GM12891 (cell line): ENCODE data around the gene MSRB3.
"Not testable (repeated sequence)": the region's sequence is repeated elsewhere in the genome, so short reads cannot be mapped to it uniquely, and the experiment has no call there.

Experiments used
- DNase-seq: peaks from one replicate; pipeline ENCODE4 v3.0.0; 2011; ENCODE audit warnings: low spot score; ENCODE audit not compliant: insufficient read length
- FAIRE-seq: peaks from 2 replicates; lab custom pipeline; 2011; peaks lifted over from hg19 to GRCh38; lab: Jason Lieb, UNC
- PAX5 ChIP-seq: IDR thresholded peaks from 2 replicates; pipeline ENCODE4 v1.6.1; 2011; ENCODE audit warnings: low read length, moderate library complexity, mild to moderate bottlenecking; ENCODE audit not compliant: insufficient read depth, severe bottlenecking
- POLR2A ChIP-seq: IDR thresholded peaks from 2 replicates; pipeline ENCODE4 v1.6.1; 2011; ENCODE audit warnings: low read depth, low read length, control low read depth
- POLR2AphosphoS5 ChIP-seq: IDR thresholded peaks from 2 replicates; pipeline ENCODE4 v1.6.1; 2011; ENCODE audit warnings: low read depth, low read length, control low read depth
- POU2F2 ChIP-seq: IDR thresholded peaks from 2 replicates; pipeline ENCODE4 v1.6.1; 2011; ENCODE audit warnings: low read depth, mild to moderate bottlenecking, control low read depth, low read length, moderate library complexity
- SPI1 ChIP-seq: IDR thresholded peaks from 2 replicates; pipeline ENCODE4 v1.6.1; 2011; ENCODE audit warnings: low read depth, low read length, control low read depth
- TAF1 ChIP-seq: IDR thresholded peaks from 2 replicates; pipeline ENCODE4 v1.6.1; 2011; ENCODE audit warnings: low read depth, low read length, control low read depth

Gene MSRB3

GRCh38 chr12:65463082-65463481, 184.6 kb downstream of the MSRB3 start:
- DNase-seq, result no peak
- FAIRE-seq, result no peak
- no peak for TF ChIP-seq TAF1
- TF ChIP-seq PAX5, result no peak
- no peak for TF ChIP-seq POLR2AphosphoS5
- no peak for TF ChIP-seq SPI1
- TF ChIP-seq POU2F2, result no peak
- no peak for TF ChIP-seq POLR2A

GRCh38 chr12:65463611-65464010, 185.1 kb downstream of the MSRB3 start:
- FAIRE-seq (no peak), DNase-seq (no peak)
- no peak for TF ChIP-seq POLR2A
- TF ChIP-seq POU2F2, result no peak
- TF ChIP-seq PAX5, result no peak
- no peak for TF ChIP-seq POLR2AphosphoS5
- no peak for TF ChIP-seq TAF1
- TF ChIP-seq SPI1, result no peak

DNA sequence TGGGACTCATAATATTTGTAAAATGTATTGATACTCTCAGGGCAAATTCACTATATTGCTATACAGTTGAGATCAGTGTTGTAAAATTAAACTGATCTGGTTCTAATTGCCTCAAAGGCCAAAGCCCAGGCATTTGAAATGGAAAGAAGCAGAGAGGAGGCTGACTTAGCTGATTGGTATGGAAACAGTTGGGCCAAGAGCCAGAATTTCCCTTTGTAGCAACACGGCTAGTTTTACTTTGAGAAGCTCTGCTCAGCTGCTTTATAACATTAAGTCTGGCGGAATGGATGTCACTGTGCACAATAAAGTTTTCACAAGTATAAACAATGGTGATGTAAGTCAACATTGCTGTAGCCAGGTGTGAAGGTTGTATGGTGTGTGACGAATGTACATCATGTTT, 186.4 kb downstream of the MSRB3 start:
- TF ChIP-seq PAX5 (no peak), SPI1 (no peak), POLR2A (no peak), POU2F2 (no peak), POLR2AphosphoS5 (no peak), TAF1 (no peak)
- FAIRE-seq (no peak), DNase-seq (no peak)

- FAIRE-seq (no peak), DNase-seq (no peak)
- TF ChIP-seq POU2F2 (no peak), SPI1 (no peak), TAF1 (no peak), POLR2A (no peak), POLR2AphosphoS5 (no peak), PAX5 (no peak)
These were observed 187.5 kb downstream of the MSRB3 start for GRCh38 chr12:65465766-65466547.

GRCh38 chr12:65466911-65467310, 188.4 kb downstream of the MSRB3 start:
- FAIRE-seq, result no peak
- TF ChIP-seq TAF1 (no peak), POU2F2 (no peak), POLR2AphosphoS5 (no peak), SPI1 (no peak), POLR2A (no peak)
- DNase-seq, result no peak

GRCh38 chr12:65470256-65470655, 191.8 kb downstream of the MSRB3 start:
- TF ChIP-seq TAF1, result no peak
- TF ChIP-seq POLR2A, result no peak
- TF ChIP-seq POU2F2, result no peak
- TF ChIP-seq SPI1, result no peak
- TF ChIP-seq PAX5, result no peak
- TF ChIP-seq POLR2AphosphoS5, result no peak
- FAIRE-seq, result no peak
- DNase-seq, result no peak

- TF ChIP-seq PAX5 (no peak), POLR2AphosphoS5 (no peak), POU2F2 (no peak), SPI1 (no peak), POLR2A (no peak), TAF1 (no peak)
- DNase-seq (no peak), FAIRE-seq (no peak)
These were observed 193.6 kb downstream of the MSRB3 start for GRCh38 chr12:65472079-65472478.

GRCh38 chr12:65474831-65475230, 196.3 kb downstream of the MSRB3 start:
- FAIRE-seq (no peak), DNase-seq (no peak)
- TF ChIP-seq POU2F2 (no peak), POLR2A (no peak), POLR2AphosphoS5 (no peak), PAX5 (no peak), SPI1 (no peak), TAF1 (no peak)

DNA sequence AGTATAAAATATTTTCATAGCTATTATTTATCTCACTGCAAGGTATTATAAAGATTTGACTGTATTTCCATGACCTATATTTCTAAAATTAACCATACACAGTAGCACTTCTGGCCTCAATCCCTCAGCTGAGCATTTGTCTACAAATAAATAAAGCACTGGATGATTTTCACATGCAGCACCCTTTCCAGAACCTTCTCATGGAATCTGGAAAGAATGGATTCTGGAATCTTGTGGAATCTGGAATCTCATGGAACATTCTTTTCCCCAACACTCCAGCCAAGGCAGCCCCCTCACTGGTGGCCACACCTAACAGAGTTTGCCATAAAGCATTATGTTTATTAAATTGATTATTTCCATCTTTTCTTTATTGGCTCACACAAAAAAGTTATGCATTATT, 199.2 kb downstream of the MSRB3 start:
- FAIRE-seq, result no peak
- no peak for DNase-seq
- TF ChIP-seq POU2F2 (no peak), POLR2A (no peak), TAF1 (no peak)

DNA sequence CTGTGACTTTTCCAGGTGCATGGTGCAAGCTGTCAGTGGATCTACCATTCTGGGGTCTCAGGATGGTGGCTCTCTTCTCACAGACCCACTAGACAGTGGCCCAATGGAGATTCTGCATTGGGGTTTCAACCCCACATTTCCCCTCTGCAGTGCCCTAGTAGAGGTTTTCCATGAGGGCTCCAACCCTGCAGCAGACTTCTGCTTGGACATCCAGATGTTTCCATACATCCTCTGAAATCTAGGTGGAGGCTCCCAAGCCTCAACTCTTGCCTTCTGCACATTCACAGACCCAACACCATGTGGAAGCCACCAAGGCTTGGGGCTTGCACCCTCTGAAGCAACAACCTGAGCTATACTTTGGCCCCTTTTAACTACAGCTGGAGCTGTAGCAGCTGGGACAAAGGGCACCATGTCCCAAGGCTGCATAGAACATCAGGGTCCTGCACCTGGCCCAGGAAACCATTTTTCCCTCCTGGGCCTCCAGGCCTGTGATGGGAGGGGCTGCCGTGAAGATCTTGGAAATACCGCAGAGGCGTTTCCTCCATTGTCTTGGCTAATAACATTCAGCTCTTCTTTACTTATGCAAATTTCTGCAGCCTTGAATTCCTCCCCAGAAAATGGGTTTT, 205.5 kb downstream of the MSRB3 start:
- DNase-seq, FAIRE-seq: not testable (repeated sequence)
